Left ventricle myocardium inferior (tissue), 1 donor: ENCODE data around the gene INHBB. TPM values are rescaled to one million over a fixed set of nuclear protein-coding genes. Genes with fewer than 3 reads are reported as not detected.

Experiments
- DNase-seq: peaks from one replicate; pipeline ENCODE4 v3.0.0-alpha.2; 2020
- H3K27ac ChIP-seq: fragments of 200-600 bp; replicated peaks from 2 replicates; pipeline ENCODE4 v1.8.0; 2021
- H3K27me3 ChIP-seq: fragments of 200-600 bp; 2 replicates; pipeline ENCODE4 v1.8.0; 2021; ENCODE audit warnings: low read depth
- H3K36me3 ChIP-seq: fragments of 200-600 bp; 2 replicates; pipeline ENCODE4 v1.8.0; 2021
- H3K4me1 ChIP-seq: fragments of 200-600 bp; 2 replicates; pipeline ENCODE4 v1.8.0; 2021
- H3K4me3 ChIP-seq: fragments of 200-600 bp; 2 replicates; pipeline ENCODE4 v1.8.0; 2021; ENCODE audit warnings: mild to moderate bottlenecking, moderate library complexity
- H3K9me3 ChIP-seq: fragments of 200-600 bp; replicated peaks from 2 replicates; pipeline ENCODE4 v1.8.0; 2021
- CTCF ChIP-seq: fragments of 200-600 bp; IDR thresholded peaks from 2 replicates; pipeline ENCODE4 v1.8.0; 2021; ENCODE audit warnings: antibody characterized with exemption, mild to moderate bottlenecking, borderline replicate concordance
- intact Hi-C: fragments of 100-400 bp; cut with micrococcal nuclease; formaldehyde crosslinking; loops from one replicate; pipeline ENCODE4 v1.11.0; 2022
- total RNA-seq: library from RNA; stranded (reverse); fragmentation: NEBNext Ultra II Directional; extraction: Animal tissue kit (Norgen Biotek cat#: 25700); gene quantifications from one replicate; pipeline ENCODE4 v1.2.1, GENCODE V29; 2021
- donor health status: DM: no; HTN: yes; CAD: no; lungs with severe emphysema.

INHBB gene
- total RNA-seq, 1 donor from 2014 or later: 3.2 TPM

DNA sequence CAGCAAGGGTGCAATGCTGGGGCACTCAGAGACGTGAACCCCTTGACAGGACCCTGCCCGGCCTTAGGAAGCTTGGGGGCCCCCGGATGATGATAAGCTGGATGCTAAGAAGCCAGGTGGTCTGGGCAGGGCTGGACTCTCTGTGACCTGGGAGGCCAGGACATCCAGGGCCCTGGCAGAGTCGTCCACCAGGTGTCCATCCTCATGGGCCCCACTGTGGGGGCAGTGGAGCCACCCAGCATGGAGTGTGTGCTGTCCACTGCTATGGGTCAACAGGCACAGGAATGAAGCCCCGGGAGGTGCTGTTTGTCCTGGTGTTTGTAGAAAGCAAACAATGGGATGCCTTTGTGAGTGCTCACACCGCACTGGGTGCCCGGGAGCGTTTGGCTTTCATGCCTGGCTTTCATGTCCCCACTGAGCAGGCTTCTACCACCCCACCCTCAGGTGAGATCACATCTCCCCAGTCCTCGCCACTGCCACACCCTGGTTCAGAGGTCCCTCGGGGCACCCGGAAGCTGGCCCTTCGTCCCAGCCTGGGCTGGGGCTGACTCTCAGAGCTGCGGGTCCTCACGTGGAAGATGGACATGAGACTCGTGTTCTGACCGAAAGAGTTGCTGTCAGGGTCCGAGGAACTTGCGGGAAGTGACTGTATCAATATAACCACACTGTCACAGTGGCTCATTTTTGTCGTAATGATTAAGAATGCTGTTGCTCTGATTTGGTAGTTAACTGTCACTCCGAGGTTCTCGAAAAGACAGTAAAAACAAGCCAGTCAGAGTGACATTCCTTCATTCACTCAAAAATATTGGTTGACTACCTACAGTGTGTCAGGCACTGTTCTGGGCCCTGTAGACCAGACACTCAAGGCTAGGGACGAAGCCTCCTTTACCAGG, 53.3 kb downstream of the INHBB start:
- no peak for TF ChIP-seq CTCF
- Histone ChIP-seq H3K4me1 (peaks cover 4% of the 10 kb centered on the region), H3K36me3 (no peaks in the 10 kb centered on the region), H3K27ac (no peak overlapping the region), H3K27me3 (peaks cover 68% of the 10 kb centered on the region), H3K9me3 (no peaks in the 10 kb centered on the region), H3K4me3 (no peak overlapping the region)
- DNase-seq: no peak
- intact Hi-C loops: no loop called here

DNA sequence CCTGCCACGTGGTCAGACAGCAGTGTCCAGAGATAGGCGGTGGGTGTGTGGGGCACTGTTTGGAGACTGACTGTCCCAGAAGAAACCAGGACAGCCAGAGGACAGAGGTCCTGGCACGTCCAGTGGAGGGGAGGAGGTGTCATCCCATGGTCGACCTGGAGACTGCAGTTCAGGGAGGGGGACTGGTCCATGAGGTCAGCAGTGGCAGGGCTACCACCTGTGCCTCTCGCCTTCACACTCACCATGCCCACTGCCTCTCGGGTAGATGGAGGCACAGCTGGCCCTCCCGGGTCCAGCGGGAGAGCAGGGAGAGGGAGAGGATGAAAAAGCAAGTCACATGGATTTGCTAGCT, 53.9 kb downstream of the INHBB start:
- Histone ChIP-seq H3K27ac (no peak overlapping the region), H3K9me3 (no peaks in the 10 kb centered on the region), H3K4me1 (peaks cover 4% of the 10 kb centered on the region), H3K27me3 (peaks cover 62% of the 10 kb centered on the region), H3K4me3 (no peak overlapping the region), H3K36me3 (no peaks in the 10 kb centered on the region)
- no peak for TF ChIP-seq CTCF
- DNase-seq: no peak
- intact Hi-C loops: no loop called here

GRCh38 chr2:120400551-120400950, 54.6 kb downstream of the INHBB start:
- Histone ChIP-seq H3K27ac (no peak overlapping the region), H3K4me3 (no peak overlapping the region), H3K36me3 (no peaks in the 10 kb centered on the region), H3K9me3 (no peaks in the 10 kb centered on the region), H3K27me3 (peaks cover 55% of the 10 kb centered on the region), H3K4me1 (peaks cover 4% of the 10 kb centered on the region)
- DNase-seq: no peak
- TF ChIP-seq CTCF: no peak
- intact Hi-C loops: no loop called here

Other genes with a start within 250 kb of the INHBB start
- 21.0 TPM for gene TMEM185B, start 122.7 kb upstream of the INHBB start, total RNA-seq
- 45.8 TPM for gene RALB, start 93.3 kb upstream of the INHBB start, total RNA-seq